Stimulated activated CD8-positive, alpha-beta memory T cell treated with anti-CD3 and anti-CD28 coated beads, Interleukin-2, amount 100 ng/mL, for 48 hours (primary cell): Measurements from ENCODE around the gene CUL2.
"Not testable (repeated sequence)": the region's sequence is repeated elsewhere in the genome, so short reads cannot be mapped to it uniquely, and the experiment has no call there.

Experiments
- DNase-seq, 2 donors: peaks; one replicate each; pipeline ENCODE4 v3.0.0-alpha.2; 2020; ENCODE audit warnings: low read depth in 2 of 2

The CUL2 gene

DNA sequence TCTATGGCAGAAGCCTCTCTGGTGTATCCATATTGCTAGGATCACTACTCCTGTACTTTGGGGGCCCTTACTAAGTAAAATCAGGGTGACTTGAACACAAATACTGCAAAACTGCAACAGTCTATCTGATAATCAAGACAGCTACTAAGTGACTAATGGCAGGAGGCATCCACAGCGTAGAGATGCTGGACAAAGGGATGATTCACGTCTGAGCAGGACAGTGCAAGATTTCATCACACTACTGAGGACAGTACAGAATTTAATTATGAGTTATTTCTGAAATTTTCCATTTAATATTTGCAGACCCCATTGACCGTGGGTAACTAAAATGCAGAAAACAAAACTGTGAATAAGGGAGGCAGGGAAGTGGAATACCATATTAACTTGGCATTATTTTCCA is 10.4 kb downstream of the CUL2 start:
- DNase-seq = no peak

DNA sequence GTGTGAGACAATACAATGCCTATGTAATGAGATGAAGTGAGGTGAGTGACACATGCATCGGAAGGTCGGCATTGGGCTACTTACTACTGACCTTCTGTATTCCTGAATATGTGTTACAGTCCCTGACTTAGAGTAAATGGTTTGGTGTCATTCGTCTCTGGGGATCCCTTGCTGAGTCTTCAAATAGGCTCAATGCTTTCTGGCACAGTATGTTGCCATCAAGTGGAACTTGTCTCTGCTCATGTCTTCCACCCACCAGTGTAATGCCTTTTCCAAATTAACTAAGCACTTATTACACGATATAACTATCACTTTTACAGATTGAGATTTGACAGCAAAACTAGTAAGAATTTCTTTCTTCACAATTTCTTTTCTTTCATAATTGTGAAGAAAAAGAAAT is 10.9 kb downstream of the CUL2 start:
- DNase-seq = no peak

GRCh38 chr10:35075228-35075627 is 14.9 kb downstream of the CUL2 start:
- no peak for DNase-seq

- DNase-seq = peak in 1 of 2 donors; percentile 5
These were observed 15.9 kb downstream of the CUL2 start for GRCh38 chr10:35074266-35074665.

DNA sequence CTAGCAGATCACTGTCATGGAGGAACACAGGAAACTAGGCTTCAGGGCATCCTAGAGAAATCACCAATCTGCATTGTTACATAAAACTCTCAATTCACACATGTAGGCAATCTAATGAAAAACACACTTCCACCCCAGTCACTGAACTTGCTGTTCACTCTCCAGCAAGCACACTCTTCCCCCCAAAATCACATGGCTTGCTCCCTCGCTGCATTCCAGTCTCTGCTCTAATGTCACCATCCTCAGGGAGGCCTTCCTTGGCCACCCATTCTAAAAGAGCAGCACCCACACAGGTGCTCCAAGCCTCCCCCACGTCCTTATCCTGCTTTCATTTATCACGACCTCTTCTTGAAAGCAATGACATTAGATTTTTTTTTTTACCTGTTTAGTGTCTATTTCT is 19.6 kb downstream of the CUL2 start:
- no peak for DNase-seq

DNA sequence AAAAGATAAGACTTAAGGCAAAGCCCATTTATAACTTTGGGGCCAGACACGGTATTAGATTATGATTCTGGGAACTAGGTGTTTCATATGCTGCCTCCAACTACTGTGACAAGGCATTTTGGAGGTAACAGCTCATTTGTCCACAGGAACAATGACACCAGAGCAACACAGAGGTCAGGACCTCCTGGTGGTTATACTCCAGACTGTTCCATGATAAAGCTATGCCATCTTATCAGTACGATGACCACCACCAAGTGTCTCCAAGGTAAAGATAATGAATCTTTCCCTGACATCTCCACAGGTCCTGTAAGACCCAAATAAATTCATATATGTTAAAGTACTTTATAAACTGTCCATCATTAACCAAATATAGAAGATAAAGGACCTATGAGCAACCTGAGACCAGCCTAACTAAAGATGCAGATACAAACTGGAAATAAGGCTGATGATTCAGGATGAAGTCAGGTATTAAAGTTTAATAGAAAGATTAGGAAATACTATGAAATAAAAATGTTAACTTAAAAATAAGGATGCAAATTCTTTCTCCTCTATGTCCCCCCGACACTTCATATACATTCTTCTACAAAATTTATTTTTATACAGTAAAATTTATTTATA is 26.2 kb downstream of the CUL2 start:
- DNase-seq = no peak

GRCh38 chr10:35059481-35059880 is 30.7 kb downstream of the CUL2 start:
- no peak for DNase-seq

DNA sequence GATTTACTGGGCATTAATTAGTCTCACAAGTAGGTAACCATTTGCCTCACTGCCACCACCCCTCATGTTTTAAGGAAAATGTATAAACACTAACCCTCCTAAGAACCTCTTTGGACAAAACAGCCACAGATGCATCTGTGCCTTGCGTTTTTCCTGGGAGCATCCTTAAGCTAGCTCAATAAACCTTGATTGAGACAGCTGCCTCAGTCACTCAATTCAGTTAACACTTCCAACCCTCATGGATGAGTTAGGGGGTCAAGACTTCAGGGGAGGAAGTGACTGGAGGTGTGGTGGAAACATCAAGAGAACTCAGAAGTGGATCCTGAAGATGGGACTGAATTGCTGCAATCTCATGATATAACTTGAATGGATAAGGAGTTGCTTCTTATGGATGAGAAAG is 31.5 kb downstream of the CUL2 start:
- no peak for DNase-seq

GRCh38 chr10:35058134-35058533 is 32.0 kb downstream of the CUL2 start:
- no peak for DNase-seq

- no peak for DNase-seq
These were observed 33.5 kb downstream of the CUL2 start for GRCh38 chr10:35056686-35057085.

DNA sequence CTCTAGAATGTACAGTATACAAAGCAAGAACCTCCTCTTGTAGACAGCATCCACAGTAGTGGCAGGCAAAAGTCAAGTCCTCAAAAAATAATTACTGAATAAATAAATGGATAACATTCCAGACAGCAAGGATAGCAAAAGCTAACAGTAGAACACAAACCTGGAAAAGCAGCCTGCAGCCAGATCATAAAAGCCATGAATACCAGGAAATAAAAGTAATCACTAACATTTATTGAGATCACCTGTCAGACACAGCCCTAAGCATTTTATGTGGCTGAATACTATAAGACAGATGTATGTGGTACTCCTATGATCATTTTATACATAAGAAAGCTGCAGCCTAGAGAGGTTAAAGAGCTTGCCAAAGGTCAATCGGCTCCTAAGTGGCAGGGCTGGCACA is 34.0 kb downstream of the CUL2 start:
- DNase-seq = no peak

GRCh38 chr10:35050568-35050967 is 39.6 kb downstream of the CUL2 start:
- DNase-seq = no peak

DNA sequence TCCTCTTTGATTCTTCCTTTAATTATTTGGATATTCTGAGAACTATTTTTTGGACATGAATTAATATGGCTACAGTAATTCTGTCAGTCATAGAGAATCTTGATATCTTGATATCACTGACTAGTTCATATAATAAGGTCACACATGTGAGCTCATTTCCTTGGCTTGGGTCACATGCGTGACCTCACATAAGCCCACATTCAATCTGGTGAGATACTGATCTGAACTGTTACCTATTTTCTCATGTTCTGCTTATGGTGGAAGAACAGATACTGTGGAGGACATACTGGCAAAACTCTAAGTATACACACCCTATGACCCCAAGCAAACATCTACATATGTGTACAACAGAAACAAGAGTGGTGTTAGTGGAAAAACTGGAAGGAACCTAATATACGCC is 44.1 kb downstream of the CUL2 start:
- DNase-seq = no peak

- not testable (repeated sequence) for DNase-seq
These were observed 44.9 kb downstream of the CUL2 start for GRCh38 chr10:35045275-35045674.

GRCh38 chr10:35043796-35044344 is 46.3 kb downstream of the CUL2 start:
- DNase-seq = no peak

DNA sequence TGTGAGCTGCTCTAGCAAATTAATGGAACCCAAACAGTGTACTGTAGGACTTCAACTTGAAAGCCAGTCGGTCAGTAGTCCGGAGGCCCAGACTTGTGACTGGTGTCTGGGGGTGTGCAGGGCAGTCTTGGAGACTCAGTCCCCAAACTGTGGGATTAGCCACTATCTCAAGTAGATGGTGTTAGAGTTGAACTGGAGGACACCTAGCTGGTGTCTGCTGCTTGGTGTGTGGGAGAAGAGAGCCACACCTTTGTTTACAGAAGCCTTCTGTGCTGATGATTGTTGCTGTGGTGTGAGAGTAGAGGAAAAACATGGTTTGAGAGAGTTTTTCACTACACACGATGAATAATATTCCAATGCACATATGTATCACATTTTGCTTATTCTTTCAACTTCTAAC is 47.4 kb downstream of the CUL2 start:
- no peak for DNase-seq

- DNase-seq = no peak
These were observed 48.6 kb downstream of the CUL2 start for GRCh38 chr10:35041502-35041879.

- DNase-seq = no peak
These were observed 49.2 kb downstream of the CUL2 start for GRCh38 chr10:35040760-35041501.

- no peak for DNase-seq
These were observed 53.0 kb downstream of the CUL2 start for GRCh38 chr10:35037104-35037503.

- DNase-seq = no peak
These were observed 54.5 kb downstream of the CUL2 start for GRCh38 chr10:35035606-35036005.

- DNase-seq = no peak
These were observed 62.6 kb downstream of the CUL2 start for GRCh38 chr10:35027567-35027966.

DNA sequence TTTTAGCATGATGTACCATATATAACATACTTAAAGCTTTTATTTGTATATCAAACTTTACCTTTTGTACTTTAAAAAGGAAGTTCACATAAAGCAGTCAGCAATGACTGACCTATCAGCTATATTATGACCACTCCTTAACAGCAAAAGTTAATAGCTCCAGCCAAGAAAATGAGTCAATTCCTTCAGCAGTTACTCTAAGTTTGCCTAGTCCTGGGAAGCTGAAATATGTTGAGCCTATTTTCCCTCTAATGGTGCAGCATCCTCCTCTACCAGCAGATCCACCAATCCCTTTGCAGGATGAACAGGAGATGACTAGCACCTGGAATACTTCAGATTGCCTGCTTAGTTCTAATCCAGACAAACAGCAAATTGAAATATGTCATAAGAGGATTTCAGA is 64.2 kb downstream of the CUL2 start:
- no peak for DNase-seq

- no peak for DNase-seq
These were observed 69.7 kb downstream of the CUL2 start for GRCh38 chr10:35020481-35020880.
